WTC11 (cell line): ENCODE results near the gene HS3ST3A1. TPM values are rescaled to one million over a fixed set of nuclear protein-coding genes. Genes with fewer than 3 reads are reported as not detected.

Source experiments
- ATAC-seq: fragments of 200-7000 bp; cut with Tn5 transposase; 2 replicates; pipeline ENCODE4 v1.10.0; 2021; ENCODE audit warnings: mild to moderate bottlenecking, moderate library complexity
- CTCF ChIA-PET: fragments of 300-600 bp; sonication (Branson Sonifier 250); formaldehyde crosslinking; loops from one replicate; lab custom pipeline; 2021; ENCODE audit warnings: antibody characterized with exemption; lab: Charles Lee
- POLR2A ChIA-PET: fragments of 350-600 bp; sonication (Branson Sonifier 250); formaldehyde crosslinking; loops from one replicate; lab custom pipeline; 2021; ENCODE audit warnings: antibody characterized with exemption; lab: Charles Lee
- DNase-seq: peaks from one replicate; pipeline ENCODE4 v3.0.0; 2021; ENCODE audit warnings: low spot score
- H3K27ac Mint-ChIP-seq: 2 replicates; pipeline ENCODE4 v1.8.0; 2021; ENCODE audit warnings: mixed read lengths
- H3K27me3 Mint-ChIP-seq: 2 replicates; pipeline ENCODE4 v1.8.0; 2021; ENCODE audit warnings: low read depth, mild to moderate bottlenecking, moderate library complexity, mixed read lengths
- H3K36me3 Mint-ChIP-seq: 2 replicates; pipeline ENCODE4 v1.8.0; 2021; ENCODE audit warnings: mixed read lengths
- H3K4me1 Mint-ChIP-seq: 2 replicates; pipeline ENCODE4 v1.8.0; 2022; ENCODE audit warnings: mixed read lengths
- H3K4me3 Mint-ChIP-seq: 2 replicates; pipeline ENCODE4 v1.8.0; 2021; ENCODE audit warnings: mild to moderate bottlenecking, moderate library complexity, mixed read lengths
- H3K9me3 Mint-ChIP-seq: 2 replicates; pipeline ENCODE4 v1.8.0; 2021; ENCODE audit warnings: mixed read lengths
- ATF1 ChIP-seq: sonication (generic); formaldehyde crosslinking; IDR thresholded peaks from 2 replicates; pipeline ENCODE4 v1.8.1; 2023; ENCODE audit warnings: mild to moderate bottlenecking, moderate library complexity, missing genetic modification reagents
- CBFB ChIP-seq: sonication (generic); formaldehyde crosslinking; IDR thresholded peaks from 2 replicates; pipeline ENCODE4 v1.8.1; 2022; ENCODE audit warnings: mild to moderate bottlenecking, low read depth, missing genetic modification reagents
- CREB1 ChIP-seq: sonication (generic); formaldehyde crosslinking; IDR thresholded peaks from 2 replicates; pipeline ENCODE4 v1.8.0; 2023; ENCODE audit warnings: mild to moderate bottlenecking, missing genetic modification reagents
- CREM ChIP-seq: sonication (generic); formaldehyde crosslinking; IDR thresholded peaks from 2 replicates; pipeline ENCODE4 v1.8.1; 2022; ENCODE audit warnings: mild to moderate bottlenecking, missing genetic modification reagents, moderate library complexity
- CTCF ChIP-seq: fragments of 200-600 bp; IDR thresholded peaks from 2 replicates; pipeline ENCODE4 v1.8.0; 2022; ENCODE audit warnings: antibody characterized with exemption
- E2F5 ChIP-seq: sonication (generic); formaldehyde crosslinking; IDR thresholded peaks from 2 replicates; pipeline ENCODE4 v1.8.1; 2022; ENCODE audit warnings: mild to moderate bottlenecking, moderate library complexity, missing genetic modification reagents
- ERG ChIP-seq: fragments of 250-450 bp; sonication (Bioruptor Pico); IDR thresholded peaks from 2 replicates; pipeline ENCODE4 v1.8.0; 2021; ENCODE audit warnings: mild to moderate bottlenecking
- PREB ChIP-seq: sonication (generic); formaldehyde crosslinking; IDR thresholded peaks from 2 replicates; pipeline ENCODE4 v1.8.1; 2022; ENCODE audit warnings: mild to moderate bottlenecking, missing genetic modification reagents, moderate library complexity, borderline replicate concordance
- PRRX2 ChIP-seq: fragments of 250-450 bp; sonication (Bioruptor Pico); IDR thresholded peaks from 2 replicates; pipeline ENCODE4 v1.8.0; 2021; ENCODE audit warnings: mild to moderate bottlenecking
- RORB ChIP-seq: fragments of 250-450 bp; sonication (Bioruptor Pico); IDR thresholded peaks from 2 replicates; pipeline ENCODE4 v1.9.0; 2021; ENCODE audit warnings: mild to moderate bottlenecking
- SP1 ChIP-seq: sonication (generic); formaldehyde crosslinking; conservative IDR thresholded peaks from 2 replicates; pipeline ENCODE4 v1.8.1; 2022; ENCODE audit warnings: missing genetic modification reagents
- TP53 ChIP-seq: sonication (generic); formaldehyde crosslinking; IDR thresholded peaks from 2 replicates; pipeline ENCODE4 v1.8.1; 2023; ENCODE audit warnings: mild to moderate bottlenecking, missing genetic modification reagents
- USF2 ChIP-seq: sonication (generic); formaldehyde crosslinking; IDR thresholded peaks from 2 replicates; pipeline ENCODE4 v1.8.1; 2023; ENCODE audit warnings: mild to moderate bottlenecking, missing genetic modification reagents, moderate library complexity
- ZBTB21 ChIP-seq: sonication (generic); formaldehyde crosslinking; IDR thresholded peaks from 2 replicates; pipeline ENCODE4 v1.8.1; 2023; ENCODE audit warnings: mild to moderate bottlenecking, missing genetic modification reagents, borderline replicate concordance
- ZMAT4 ChIP-seq: fragments of 250-450 bp; sonication (Bioruptor Pico); IDR thresholded peaks from 2 replicates; pipeline ENCODE4 v1.9.0; 2021; ENCODE audit warnings: mild to moderate bottlenecking
- ZNF138 ChIP-seq: sonication (generic); formaldehyde crosslinking; conservative IDR thresholded peaks from 2 replicates; pipeline ENCODE4 v1.8.1; 2022; ENCODE audit warnings: mild to moderate bottlenecking, moderate library complexity, missing genetic modification reagents
- ZNF219 ChIP-seq: sonication (generic); formaldehyde crosslinking; IDR thresholded peaks from 2 replicates; pipeline ENCODE4 v1.8.0; 2023; ENCODE audit warnings: missing genetic modification reagents, mild to moderate bottlenecking, borderline replicate concordance
- ZNF423 ChIP-seq: fragments of 250-450 bp; sonication (Bioruptor Pico); IDR thresholded peaks from 2 replicates; pipeline ENCODE4 v2.1.2; 2022; ENCODE audit warnings: mild to moderate bottlenecking, moderate library complexity
- ZNF425 ChIP-seq: fragments of 250-450 bp; sonication (Bioruptor Pico); conservative IDR thresholded peaks from 2 replicates; pipeline ENCODE4 v1.9.0; 2021; ENCODE audit warnings: mild to moderate bottlenecking
- total RNA-seq: library from RNA; stranded (reverse); gene quantifications from 3 replicates; pipeline ENCODE4 v1.2.3, GENCODE V29; 2021

HS3ST3A1 gene
- total RNA-seq, 1 experiment from 2014 or later = 9.7 TPM

- H3K36me3 Mint-ChIP-seq = no peaks in the 10 kb centered on the region
- no peak for TF ChIP-seq USF2 (CRISPR knock-in tag)
- TF ChIP-seq ERG (CRISPR knock-in tag) = no peak
- H3K27ac Mint-ChIP-seq = no peak overlapping the region
- peaks cover 14% of the 10 kb centered on the region for H3K27me3 Mint-ChIP-seq
- DNase-seq (no peak), ATAC-seq (no peak)
- H3K4me1 Mint-ChIP-seq = peaks cover 45% of the 10 kb centered on the region
- H3K4me3 Mint-ChIP-seq = no peak overlapping the region
- ChIA-PET CTCF (interaction anchor here (0.7 to 1.1 kb wide), 2 partner anchors 19 to 258 kb away, joined by 3 read pairs; no protein-coding TSS in a partner anchor), POLR2A (no interaction called here)
- no peaks in the 10 kb centered on the region for H3K9me3 Mint-ChIP-seq
These were observed 6.2 kb downstream of the HS3ST3A1 start for GRCh38 chr17:13595599-13595899.

GRCh38 chr17:13594762-13595598 is 6.7 kb downstream of the HS3ST3A1 start:
- Mint-ChIP-seq H3K9me3 (no peaks in the 10 kb centered on the region), H3K27ac (peak overlapping the region; percentile 80; the same call in 1 of the 2 replicates), H3K4me3 (peak overlapping the region; percentile 48), H3K36me3 (no peaks in the 10 kb centered on the region), H3K27me3 (peaks cover 9% of the 10 kb centered on the region)
- peak; percentile 73 for ATAC-seq
- peak; percentile 75 for DNase-seq
- CTCF ChIA-PET = interaction anchor here (0.7 to 0.9 kb wide), 2 partner anchors 19 to 258 kb away, joined by 3 to 4 read pairs; no protein-coding TSS in a partner anchor
- peak; percentile 83 for TF ChIP-seq CTCF
- no peak for TF ChIP-seq ZNF425 (CRISPR knock-in tag)
- no peak for TF ChIP-seq CREB1 (CRISPR knock-in tag)
- TF ChIP-seq, all 79 proteins: peak for 1
- POLR2A ChIA-PET = no interaction called here
- H3K4me1 Mint-ChIP-seq = peaks cover 49% of the 10 kb centered on the region

GRCh38 chr17:13594310-13594709 is 7.4 kb downstream of the HS3ST3A1 start:
- H3K4me3 Mint-ChIP-seq = no peak overlapping the region
- no peak overlapping the region for H3K27ac Mint-ChIP-seq
- CTCF ChIA-PET = interaction anchor here (0.9 kb wide), 1 partner anchor 257 kb away, joined by 4 read pairs; no protein-coding TSS in a partner anchor
- POLR2A ChIA-PET = no interaction called here
- H3K36me3 Mint-ChIP-seq = no peaks in the 10 kb centered on the region
- no peak for TF ChIP-seq ZNF423
- TF ChIP-seq, all 79 proteins: peak for 0
- no peaks in the 10 kb centered on the region for H3K9me3 Mint-ChIP-seq
- DNase-seq = no peak
- ATAC-seq = no peak
- H3K4me1 Mint-ChIP-seq = peaks cover 50% of the 10 kb centered on the region
- H3K27me3 Mint-ChIP-seq = peaks cover 4% of the 10 kb centered on the region

- ATAC-seq = no peak
- no peak for TF ChIP-seq CREB1 (CRISPR knock-in tag)
- TF ChIP-seq CREM (CRISPR knock-in tag) = no peak
- TF ChIP-seq TP53 (CRISPR knock-in tag) = no peak
- no peak for TF ChIP-seq RORB (CRISPR knock-in tag)
- no peak for TF ChIP-seq PREB (CRISPR knock-in tag)
- no peak for TF ChIP-seq ZBTB21 (CRISPR knock-in tag)
- no peak for TF ChIP-seq PRRX2 (CRISPR knock-in tag)
- no peak for TF ChIP-seq E2F5 (CRISPR knock-in tag)
- TF ChIP-seq ZNF219 (CRISPR knock-in tag) = no peak
- TF ChIP-seq ZMAT4 (CRISPR knock-in tag) = no peak
- no peak for TF ChIP-seq CBFB (CRISPR knock-in tag)
- no peak for TF ChIP-seq ZNF138
- TF ChIP-seq SP1 (CRISPR knock-in tag) = no peak
- no peak for TF ChIP-seq ATF1
These were observed 8.0 kb downstream of the HS3ST3A1 start for GRCh38 chr17:13593757-13594156.

More at GRCh38 chr17:13593757-13594156, 8.0 kb downstream of the HS3ST3A1 start:
- ChIA-PET POLR2A (interaction anchor here (0.6 kb wide), 1 partner anchor 1186 kb away, joined by 6 read pairs; no protein-coding TSS in a partner anchor), CTCF (interaction anchor here (0.6 to 1.2 kb wide), 6 partner anchors 57 to 707 kb away, joined by 3 to 6 read pairs (median 4); partner anchors contain the start of gene HS3ST3B1)
- no peak overlapping the region for H3K4me3 Mint-ChIP-seq
- H3K4me1 Mint-ChIP-seq = peaks cover 51% of the 10 kb centered on the region
- no peak overlapping the region for H3K27ac Mint-ChIP-seq
- no peaks in the 10 kb centered on the region for H3K36me3 Mint-ChIP-seq
- 0 out of 2 replicates have a peak, but pooled peaks cover 4% of the 10 kb centered on the region for H3K9me3 Mint-ChIP-seq
- no peak for DNase-seq
- H3K27me3 Mint-ChIP-seq = peaks cover 2% of the 10 kb centered on the region
